Stimulated activated CD4-positive, alpha-beta T cell treated with anti-CD3 and anti-CD28 coated beads, TNF-alpha, amount 100 ng/mL, for 24 hours (primary cell): Measurements from ENCODE around the gene P2RX1.
A peak's percentile ranks its signal among the peaks of the same experiment; 100 is the strongest.

Source experiments
- DNase-seq, 3 experiments: peaks; one replicate each; pipeline ENCODE4 v3.0.0-alpha.2; 2020; ENCODE audit warnings: low read depth in 3 of 3

P2RX1 gene

DNA sequence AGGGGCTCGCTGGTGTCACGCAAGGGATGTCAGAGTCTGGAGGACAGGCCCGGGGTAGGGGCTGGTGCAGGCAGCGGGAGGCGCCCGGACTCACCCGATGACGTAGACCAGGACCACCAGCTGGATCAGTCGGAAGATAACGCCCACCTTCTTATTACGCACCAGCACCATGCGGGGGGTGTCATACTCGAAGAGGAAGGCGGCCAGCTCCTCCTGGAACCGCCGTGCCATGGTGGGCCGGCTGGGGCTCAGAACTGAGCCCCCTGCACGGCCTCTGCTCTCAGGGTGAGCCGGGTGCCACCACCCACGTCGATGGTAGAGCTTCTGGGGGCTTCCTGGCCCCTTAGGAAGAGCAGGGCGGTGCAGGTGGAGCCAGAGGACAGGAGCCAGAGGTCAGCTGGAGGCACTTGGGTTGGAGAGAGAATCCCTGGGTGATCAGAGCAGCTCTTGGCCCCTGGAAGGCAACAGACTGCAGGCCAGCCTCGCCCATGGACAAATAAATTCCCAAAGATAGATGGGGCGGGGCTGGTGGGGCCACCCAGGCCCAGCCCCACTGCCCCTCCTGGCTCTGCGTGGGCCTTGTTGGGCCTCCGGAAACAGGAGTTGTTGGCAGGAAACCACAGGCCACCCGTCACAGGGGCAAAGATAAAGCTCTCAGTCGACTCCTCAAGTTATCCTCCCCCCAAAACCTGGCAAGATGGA lies at the start of gene P2RX1:
P2RX1 (minus strand) TSS at position 471 of the 702 bp plus-strand sequence; CDS start at position 231, 240 bp downstream.
- peak in 1 of 3 experiments; percentile 37 for DNase-seq

DNA sequence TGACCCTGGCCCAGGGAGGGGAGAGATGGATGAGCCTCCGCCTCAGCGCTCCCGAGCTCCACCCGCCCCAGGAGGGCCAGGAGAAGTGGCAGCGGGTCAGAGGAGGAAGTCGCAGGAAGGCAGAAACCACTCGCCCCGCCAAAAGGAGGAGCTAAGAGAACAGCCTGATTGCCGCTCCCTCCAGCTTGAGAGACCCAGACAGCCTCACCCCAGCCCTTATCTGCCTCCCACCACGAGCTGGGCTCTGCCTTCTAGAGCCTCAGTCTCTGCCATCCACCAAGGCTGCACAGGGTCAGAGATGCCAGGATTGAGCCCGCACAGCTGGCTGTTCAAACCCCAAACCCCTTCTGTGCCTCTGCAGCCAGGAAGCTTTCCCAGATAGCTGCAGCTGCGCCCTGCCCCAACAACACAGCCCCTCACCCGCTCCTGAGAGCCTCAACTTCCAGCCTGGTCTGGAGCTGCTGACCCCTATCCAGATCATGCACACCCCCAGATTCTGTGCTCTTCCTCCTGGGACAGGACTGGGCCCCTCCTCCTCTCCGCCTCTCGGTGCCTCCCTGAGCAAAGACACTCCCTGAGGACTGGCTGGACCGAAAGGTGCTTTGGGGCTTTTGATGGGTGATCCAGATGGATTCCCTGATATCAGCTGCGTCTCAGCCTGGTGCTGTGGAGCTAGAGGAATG lies 49.0 kb upstream of the P2RX1 start:
- peak; percentile 47 to 70 (median 48) for DNase-seq

DNA sequence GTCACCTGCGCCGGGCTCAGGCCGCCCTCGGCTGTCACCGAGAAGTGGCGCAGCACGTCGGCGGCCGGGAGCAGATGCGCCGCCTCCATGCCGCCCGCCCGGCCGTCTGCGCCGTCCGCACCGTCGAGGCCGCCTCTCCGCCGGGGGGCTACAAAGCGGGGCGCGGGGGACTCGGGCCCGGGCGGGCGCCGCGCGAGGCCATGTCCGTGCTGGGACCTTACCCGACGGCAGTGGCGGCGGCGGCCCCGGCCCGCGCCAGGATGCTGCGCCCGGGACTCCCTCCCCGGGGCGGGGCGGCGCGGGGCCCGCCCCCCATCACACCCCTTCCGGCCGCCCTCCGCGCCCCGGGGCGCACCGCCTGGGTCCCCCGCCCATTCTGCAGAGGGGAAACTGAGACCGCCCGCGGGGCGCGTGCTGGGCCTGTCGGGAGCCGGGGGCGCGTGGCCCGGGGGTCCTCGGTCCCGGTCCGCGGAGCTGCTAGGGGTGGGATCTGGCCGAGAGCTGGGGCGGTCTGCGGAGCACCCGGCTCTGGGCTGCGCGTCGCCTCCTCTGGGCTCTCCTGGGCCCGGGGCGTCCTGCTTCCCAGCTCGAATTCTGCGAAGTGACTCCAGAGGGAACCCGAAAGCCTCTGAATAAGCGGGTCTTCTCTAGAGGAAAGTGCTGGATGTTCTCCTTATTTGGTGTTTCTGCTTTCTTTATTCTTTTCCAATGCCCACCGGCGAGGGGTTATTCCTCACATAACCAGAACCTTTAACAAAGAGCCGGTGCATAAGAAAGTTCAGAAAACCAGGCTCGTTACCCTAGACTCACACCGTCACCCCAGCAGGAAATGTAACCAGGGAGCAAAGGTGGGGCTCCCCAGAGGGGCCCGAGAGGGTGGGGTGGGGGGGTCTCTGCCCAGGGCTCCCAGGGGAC lies 48.2 kb upstream of the P2RX1 start, which contains the start of gene ATP2A3:
ATP2A3 (minus strand) TSS at position 235 of the 915 bp plus-strand sequence; CDS start at position 89, 146 bp downstream.
- peak; percentile 25 to 67 (median 45) for DNase-seq

DNA sequence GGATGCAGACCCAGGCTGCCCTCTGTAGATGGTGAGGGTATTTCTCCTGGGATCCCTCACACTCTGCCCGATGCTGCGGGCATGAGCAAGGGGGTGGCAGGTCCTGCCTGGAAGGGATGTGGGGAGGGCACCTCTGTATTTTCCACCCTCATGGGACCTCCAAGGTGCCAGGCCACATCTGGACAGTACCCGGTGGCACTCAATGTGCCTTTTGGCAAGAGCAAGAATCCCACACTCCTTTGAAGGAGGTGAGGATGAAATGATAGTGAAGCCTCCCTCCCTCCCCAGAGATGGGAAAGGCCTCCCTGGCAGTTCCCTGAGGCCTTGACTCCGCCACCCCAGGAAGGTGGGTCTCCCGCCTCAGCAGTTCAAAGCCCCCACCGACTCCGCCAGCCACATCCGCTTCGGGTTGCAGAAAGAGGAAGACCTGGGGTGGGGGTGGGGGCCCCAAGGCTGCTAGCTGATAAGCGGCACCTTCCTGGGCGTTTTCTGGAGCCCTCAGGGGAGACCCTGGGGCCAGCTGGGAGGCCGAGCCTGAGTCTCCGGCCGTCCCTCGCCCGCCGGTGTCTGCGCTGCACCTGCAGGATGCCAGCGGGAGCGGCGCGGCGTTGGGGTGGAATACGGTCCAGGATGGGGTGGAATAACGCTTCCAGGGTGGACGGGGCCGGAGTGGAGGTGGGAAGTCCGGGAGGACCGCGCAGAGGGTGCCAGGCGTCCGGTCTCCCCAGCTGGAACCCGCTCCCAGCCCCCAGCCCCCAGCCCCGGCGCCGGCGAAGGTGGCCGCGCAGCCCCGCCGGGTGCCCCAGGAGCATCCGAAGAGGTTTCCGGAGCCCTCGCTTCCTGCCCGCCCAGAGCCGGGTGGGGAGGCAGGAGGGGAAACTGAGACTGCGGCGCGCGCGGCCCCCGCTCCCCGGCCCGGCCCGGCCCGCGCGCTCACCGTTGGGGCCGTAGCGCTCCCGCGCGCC lies 47.3 kb upstream of the P2RX1 start:
- peak in 2 of 3 experiments; percentile 24 to 62 for DNase-seq

DNA sequence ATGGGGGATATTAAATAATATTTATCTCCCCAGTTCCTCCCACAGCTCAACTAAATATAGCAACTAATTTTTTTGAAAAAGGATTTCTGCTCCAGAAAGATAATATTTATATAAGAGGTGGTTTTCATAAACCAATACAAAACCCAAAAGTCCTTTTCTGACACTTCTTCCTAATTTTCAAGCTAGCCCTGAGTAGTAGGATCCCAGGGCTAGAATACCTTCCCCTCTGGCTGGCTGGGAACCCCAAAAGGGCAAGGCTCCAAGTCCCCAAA lies 46.6 kb upstream of the P2RX1 start:
- DNase-seq = no peak

DNA sequence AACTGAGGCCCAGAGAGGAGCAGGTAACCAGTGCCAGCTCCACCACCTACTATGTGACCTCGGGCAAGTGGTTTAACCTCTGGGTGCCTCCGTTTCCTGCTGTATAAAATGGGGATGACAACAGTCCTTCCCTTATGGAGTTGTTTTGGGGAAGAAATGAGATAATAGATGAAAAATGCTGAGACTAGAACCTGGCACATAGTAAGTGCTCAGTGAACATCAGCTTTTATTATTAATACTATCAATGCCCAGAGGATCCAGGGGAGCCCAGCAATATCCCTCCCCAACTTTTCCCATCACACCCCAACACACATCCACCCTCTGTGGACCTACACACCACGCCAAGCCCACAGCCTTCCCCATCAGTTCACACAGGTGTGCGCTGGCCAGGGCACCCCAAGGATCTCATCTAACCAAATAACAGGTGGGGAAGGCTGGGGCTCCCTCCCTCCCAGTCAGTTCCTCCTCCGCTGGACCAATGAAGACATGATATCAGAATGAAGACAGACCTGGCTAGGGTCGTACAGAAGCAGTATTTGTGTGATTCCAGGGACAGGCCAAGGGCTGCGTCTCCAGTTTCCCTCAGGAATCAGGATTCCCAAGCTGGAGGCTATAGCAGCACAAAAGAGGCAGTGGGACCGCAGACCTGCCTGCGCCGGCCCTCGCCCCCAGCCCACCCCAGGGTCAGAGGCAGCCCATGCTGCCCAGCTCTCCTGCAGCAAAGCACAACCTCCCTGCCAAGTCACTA lies 46.1 kb upstream of the P2RX1 start:
- DNase-seq = no peak

DNA sequence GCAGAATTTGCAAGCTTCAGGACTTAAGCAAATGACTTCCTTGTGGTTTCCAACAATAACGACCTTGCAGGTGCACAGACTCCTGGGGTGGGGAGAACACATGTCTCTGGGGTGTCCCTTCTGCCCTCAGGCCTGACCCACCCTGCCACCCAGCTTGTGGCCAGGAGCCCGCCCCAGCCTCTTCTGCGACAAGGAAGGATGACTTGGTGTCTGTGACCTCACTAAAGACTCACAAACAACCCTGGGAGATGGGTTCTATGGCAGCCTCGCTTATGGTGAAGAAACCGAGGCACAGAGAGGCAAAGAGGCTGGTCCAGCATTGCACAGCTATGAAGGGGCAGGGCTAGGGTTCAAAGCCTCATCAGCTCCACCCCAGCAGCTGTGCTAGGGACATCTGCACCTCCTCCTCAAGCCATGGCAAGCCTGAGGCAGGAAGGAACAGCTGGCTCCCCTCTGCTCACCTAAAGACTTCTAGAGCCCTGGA lies 45.3 kb upstream of the P2RX1 start:
- DNase-seq = no peak

DNA sequence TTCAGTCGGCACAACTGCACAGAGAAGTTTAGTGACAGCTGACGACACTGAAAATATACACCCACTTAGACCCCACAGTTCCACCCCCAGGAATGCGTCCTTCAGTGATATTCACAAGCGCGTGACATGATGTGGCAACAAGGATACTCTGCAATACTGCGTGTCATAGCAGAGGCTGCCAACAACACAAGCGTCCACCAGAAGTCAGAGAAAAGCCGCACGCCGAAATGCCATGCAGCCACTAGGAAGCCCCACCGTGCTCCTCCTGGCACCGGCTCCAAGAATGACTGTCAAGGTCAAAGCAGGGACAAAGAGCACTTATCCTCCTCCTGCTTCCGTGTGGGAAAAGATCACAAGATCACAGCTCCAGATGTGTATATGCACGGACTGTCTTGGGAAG lies 44.5 kb upstream of the P2RX1 start:
- DNase-seq = no peak

DNA sequence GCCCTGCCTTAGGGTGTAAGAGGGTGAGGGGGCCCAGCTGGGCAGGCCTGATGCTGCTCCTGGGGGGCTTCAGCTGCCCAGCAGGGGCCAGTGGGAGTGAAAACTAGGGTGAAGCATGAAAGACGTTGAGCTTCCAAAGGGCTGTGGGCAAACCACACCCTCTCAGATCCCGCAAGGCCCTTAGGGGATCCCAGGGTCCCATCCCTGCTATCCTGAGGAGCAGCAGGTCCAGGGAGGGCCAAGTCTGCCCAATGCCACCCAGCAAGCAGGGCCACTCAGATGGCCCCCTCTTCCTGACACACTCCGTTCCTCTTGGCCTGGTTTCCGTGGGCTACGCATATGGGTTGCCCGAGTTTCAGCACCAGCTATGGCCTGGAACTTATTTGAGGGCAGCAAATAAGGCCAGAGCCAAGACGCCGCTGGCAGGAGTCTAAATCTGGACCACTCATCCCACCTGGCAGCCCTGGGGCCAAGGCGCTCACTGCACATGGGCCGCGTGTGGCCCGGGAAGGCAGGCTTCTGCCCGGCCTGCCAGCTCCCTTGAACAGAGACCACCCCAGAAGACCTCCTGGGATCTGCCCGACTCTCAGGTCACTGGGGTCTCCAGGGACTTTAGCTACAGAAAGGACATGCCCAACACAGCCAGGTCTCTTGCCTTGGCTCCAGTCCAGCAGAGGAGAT lies 43.8 kb upstream of the P2RX1 start:
- no peak for DNase-seq

DNA sequence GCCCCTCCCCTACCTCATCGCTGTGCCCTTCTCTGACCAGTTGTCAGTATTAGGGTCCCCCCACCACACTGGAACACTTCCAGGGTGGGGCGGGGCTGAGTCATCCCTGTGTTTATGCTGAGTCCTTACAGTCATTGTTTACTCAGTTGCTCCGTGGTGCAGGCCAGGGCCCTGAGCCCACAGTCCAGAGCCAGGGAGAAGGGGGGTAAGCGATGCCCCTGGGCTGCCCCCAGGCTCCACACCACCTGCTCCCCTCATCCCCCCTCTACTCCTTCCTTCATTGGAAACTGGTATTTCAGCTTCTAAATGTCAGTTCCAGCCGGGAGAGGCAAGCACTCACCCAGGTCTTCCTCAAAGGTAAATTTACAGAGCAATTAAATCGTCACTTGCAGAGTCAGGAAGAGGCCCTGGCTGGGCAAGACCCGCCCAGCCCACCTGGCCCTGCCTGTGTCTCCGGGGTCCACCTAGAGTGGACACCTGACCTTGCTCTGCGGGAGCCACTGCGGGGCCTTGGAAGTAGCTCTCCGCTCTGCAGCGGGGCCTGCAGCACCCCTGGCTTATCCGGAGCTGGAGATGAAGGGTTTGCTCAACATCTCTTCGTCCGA lies 43.1 kb upstream of the P2RX1 start:
- peak in 1 of 3 experiments; percentile 12 for DNase-seq

DNA sequence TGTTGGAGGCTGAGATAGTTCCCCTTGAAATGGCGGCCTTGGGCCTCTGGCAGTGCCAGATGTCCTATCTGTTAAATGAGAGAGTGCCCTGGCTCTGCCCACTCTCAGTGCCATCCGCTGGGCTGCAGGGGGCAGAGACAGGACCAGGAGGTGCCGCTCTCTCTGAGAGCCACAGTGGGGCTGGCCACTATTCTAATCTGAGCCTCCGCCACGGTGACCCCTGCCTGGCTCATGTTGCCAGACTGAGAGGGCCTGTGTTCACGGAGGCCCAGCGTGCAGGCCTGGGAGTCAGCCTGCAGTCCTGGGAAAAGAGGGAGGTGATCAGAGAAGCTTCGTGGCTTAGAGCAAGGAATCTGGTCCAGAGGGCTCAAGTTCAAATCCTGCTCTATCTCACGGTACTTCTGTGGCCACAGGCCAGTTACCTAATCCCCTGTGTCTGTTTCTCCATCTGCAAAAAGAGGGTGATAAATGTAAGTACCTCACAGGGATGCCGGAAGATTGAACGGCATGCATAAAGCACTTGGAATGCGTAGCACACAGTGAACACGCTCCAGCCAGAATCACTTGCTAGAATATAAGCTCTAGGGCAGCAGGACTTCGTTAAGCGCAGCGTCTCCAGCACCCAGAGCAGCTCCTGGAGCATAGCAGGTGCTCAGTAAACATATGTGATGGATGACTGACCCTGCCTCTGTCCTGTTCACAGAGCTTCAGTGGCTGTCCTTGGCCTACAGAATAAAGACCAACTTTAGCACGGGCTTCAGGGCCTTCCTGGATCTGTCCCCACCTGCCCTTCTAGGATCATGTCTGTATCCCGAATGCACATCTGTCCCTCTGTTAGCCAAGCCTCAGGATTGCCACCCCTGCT lies 41.7 kb upstream of the P2RX1 start:
- no peak for DNase-seq

DNA sequence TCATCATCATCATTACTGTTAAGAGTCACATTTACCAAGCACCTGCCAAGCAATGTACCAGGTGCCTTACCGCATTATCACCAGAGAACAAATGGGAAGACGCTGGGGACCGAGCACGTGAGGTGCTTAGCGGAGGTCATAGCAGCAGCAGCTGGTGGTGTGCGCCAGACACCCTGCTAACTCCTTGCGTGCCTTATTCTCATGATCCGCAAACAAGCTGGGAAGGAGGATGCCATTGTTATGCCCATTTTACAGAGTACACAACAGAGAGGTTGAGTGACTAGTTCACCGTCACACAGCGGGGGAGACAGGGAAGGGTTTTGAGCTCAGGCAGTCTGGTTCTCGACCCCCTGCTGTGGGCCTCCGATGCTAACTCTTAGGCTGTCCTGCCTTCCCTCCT lies 40.7 kb upstream of the P2RX1 start:
- DNase-seq = no peak

DNA sequence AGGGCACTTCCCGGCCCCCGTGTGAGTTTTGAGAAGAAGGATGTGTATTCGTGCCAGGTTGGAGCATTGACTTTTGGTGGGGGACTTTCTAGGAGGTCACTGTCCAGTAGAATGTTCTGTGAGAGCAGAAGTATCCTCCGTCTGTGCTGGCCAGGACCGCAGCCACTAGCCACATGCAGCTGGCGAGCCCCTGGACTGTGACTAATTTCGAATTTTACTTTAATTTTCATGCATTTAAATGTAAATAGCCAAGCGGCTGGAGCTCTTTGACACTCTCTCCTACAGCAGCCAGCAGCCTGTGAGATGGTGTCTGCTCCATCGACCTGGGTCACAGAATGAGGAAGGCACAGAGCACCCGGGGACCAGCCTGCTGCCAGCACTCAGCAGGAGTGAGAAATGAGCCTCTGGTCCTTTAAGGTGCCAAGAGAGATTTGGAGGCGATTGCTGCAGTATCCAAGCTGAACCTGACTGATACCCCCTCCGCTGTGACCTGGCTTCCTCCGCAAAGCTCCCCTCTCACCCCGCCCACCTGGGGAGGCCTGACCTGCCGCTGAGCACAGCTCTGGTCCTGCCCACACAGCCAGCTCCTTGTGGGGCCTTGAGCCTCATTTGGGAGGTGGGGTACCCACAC lies 40.2 kb upstream of the P2RX1 start:
- DNase-seq = no peak

DNA sequence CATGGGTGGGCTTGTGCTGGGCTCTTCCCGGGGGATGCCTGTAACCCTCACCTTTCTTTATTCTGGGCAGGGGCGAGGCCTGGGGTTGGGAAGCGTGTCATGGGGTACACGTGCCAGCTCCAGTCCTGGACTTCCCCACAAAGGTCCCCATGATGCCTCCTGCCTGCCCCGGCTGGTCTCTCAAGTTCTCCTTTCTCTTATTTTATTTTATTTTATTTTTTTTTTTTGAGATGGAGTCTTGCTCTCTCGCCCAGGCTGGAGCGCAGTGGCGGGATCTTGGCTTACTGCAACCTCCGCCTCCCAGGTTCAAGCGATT lies 39.4 kb upstream of the P2RX1 start:
- no peak for DNase-seq

DNA sequence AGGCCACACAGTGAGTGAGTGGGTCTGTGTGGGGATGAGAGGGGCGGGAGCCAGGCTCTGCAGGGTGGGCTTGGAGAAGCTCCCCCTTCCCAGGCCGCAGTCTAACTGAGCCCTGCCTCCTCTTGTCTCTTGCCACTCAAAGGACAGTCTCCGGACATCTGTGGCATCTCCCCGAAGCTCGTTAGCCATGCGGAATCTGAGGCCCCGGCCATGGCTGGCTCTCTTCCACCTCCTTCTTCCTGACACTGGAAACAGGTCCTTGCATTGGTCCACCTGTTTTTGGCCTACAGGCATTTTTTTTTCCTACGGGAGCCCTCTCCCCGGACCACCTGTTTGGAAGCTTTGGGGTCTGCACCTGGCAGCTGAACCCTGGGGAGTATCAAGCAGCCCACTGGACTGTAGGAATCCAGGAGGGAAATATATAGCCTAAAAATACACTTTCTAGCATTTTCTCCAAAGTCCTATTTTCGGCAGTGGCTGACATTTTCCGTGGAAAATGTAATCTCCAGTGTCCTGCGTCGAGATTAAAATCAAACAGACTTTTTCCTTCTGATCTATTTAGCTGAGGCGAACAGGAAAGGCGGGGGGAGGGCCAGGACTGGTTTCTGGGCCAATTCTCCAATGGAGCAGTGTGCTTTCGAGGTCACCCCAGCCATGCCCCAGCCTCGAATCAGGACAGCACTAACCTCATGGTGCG lies 38.9 kb upstream of the P2RX1 start:
- no peak for DNase-seq

DNA sequence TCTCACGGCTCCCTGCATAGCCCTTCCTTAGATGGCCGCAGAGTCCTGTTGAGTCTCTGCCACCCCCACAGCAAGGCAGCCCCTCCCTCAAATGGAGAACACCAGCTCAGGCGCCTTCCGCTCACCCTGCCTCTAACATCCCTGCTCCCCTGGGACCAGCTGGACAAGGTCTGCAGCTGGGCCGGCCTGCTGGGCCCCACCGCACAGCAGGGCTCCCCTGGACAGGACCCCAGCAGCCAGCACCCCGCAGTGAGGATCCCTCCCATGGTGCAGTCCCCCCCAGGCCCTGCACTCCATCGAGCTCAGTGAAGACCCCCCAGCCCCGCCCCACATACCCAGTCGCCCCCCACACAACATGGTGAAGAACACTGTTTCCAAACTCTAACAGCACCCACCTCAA lies 37.8 kb upstream of the P2RX1 start:
- no peak for DNase-seq

DNA sequence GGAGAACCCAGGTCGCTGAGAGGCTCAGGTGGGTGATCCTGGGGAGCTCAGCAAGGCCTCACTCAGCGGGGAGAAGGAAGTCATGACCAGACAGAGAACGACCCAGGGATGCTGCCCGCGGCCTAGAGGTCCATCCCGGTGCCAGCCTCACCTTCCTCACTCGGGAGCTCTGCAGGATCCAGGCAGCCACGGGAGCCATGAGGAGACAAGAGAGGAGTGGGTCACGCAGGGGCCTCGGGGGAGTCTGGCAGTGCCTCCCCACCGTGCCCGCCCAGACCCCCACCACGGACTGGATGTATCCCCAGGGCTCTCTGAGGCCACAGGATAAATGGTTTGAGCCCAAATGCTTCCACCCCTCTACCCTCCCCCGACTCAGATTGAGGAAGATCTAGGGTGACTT lies 37.3 kb upstream of the P2RX1 start:
- no peak for DNase-seq

DNA sequence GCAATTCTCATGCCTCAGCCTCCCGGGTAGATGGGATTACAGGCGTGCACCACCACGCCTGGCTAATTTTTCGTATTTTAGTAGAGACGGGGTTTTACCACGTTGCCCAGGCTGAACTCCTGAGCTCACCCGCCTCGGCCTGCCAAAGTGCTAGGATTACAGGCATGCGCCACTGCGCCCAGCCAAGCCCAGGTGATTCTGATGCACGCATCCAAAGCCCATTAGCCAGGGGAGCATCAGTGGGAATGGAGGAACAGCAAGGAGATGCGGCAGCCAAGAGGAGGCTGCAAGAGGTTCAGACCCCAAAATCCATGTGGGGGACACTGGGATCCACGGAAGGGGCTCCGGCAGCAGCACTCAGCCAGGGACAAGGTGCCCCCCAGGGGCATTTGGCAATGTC lies 35.9 kb upstream of the P2RX1 start:
- no peak for DNase-seq
